IPS-NIHi7 (cell line): ENCODE results near the gene MCEMP1.

Source experiments
- DNase-seq: peaks from one replicate; pipeline ENCODE4 v3.0.0; 2012; ENCODE audit warnings: mixed read lengths; ENCODE audit errors: extremely low spot score

The MCEMP1 gene

GRCh38 chr19:7697721-7698287 is 20.9 kb downstream of the MCEMP1 start:
- DNase-seq: no peak

- no peak for DNase-seq
Observed at GRCh38 chr19:7698583-7698982, 21.7 kb downstream of the MCEMP1 start.

- no peak for DNase-seq
Observed at GRCh38 chr19:7699003-7699402, 22.1 kb downstream of the MCEMP1 start.

GRCh38 chr19:7699417-7700401 is 22.8 kb downstream of the MCEMP1 start:
- no peak for DNase-seq

- no peak for DNase-seq
Observed at GRCh38 chr19:7701049-7701653, 24.3 kb downstream of the MCEMP1 start.

GRCh38 chr19:7701654-7702457 is 25.0 kb downstream of the MCEMP1 start, which contains the start of gene FCER2:
Gene FCER2 (minus strand): TSS chr19:7702131. CDS start chr19:7699760, 2,371 bp downstream.
- no peak for DNase-seq

- no peak for DNase-seq
Observed at GRCh38 chr19:7703332-7703731, 26.4 kb downstream of the MCEMP1 start.

GRCh38 chr19:7704280-7705060 is 27.6 kb downstream of the MCEMP1 start:
- DNase-seq: no peak

- no peak for DNase-seq
Observed at GRCh38 chr19:7705387-7706187, 28.7 kb downstream of the MCEMP1 start.

GRCh38 chr19:7706188-7706954 is 29.5 kb downstream of the MCEMP1 start:
- DNase-seq: no peak

- DNase-seq: no peak
Observed at GRCh38 chr19:7706955-7707456, 30.1 kb downstream of the MCEMP1 start.

GRCh38 chr19:7709932-7710460 is 33.1 kb downstream of the MCEMP1 start:
- no peak for DNase-seq

GRCh38 chr19:7710616-7711015 is 33.7 kb downstream of the MCEMP1 start:
- DNase-seq: no peak

- DNase-seq: no peak
Observed at GRCh38 chr19:7715671-7716070, 38.8 kb downstream of the MCEMP1 start.

GRCh38 chr19:7716762-7717161 is 39.9 kb downstream of the MCEMP1 start:
- DNase-seq: no peak

GRCh38 chr19:7718668-7719067 is 41.8 kb downstream of the MCEMP1 start:
- DNase-seq: no peak

GRCh38 chr19:7720351-7720750 is 43.5 kb downstream of the MCEMP1 start:
- no peak for DNase-seq

- DNase-seq: no peak
Observed at GRCh38 chr19:7722231-7722651, 45.4 kb downstream of the MCEMP1 start.

- DNase-seq: no peak
Observed at GRCh38 chr19:7725791-7726190, 48.9 kb downstream of the MCEMP1 start.
